Effector CD4-positive, alpha-beta T cell (primary cell): ENCODE results near the gene CFAP68.
"Not testable (repeated sequence)": the region's sequence is repeated elsewhere in the genome, so short reads cannot be mapped to it uniquely, and the experiment has no call there.

ENCODE experiments used
- DNase-seq: peaks from one replicate; pipeline ENCODE4 v3.0.0-alpha.2; 2020

Gene CFAP68

GRCh38 chr11:111918390-111919256, 39.3 kb downstream of the CFAP68 start, which contains the start of gene C11orf52:
C11orf52 (plus strand) TSS chr11:111918913; CDS start chr11:111918973, 60 bp downstream.
- no peak for DNase-seq

- DNase-seq = no peak
Observed at GRCh38 chr11:111920908-111921307, 41.6 kb downstream of the CFAP68 start.

GRCh38 chr11:111921541-111922230, 42.3 kb downstream of the CFAP68 start:
- DNase-seq = no peak

- DNase-seq = no peak
Observed at GRCh38 chr11:111922803-111923202, 43.5 kb downstream of the CFAP68 start.

- no peak for DNase-seq
Observed at GRCh38 chr11:111923351-111923788, 44.0 kb downstream of the CFAP68 start.

GRCh38 chr11:111923951-111924350, 44.6 kb downstream of the CFAP68 start:
- no peak for DNase-seq

GRCh38 chr11:111925953-111926352, 46.6 kb downstream of the CFAP68 start:
- no peak for DNase-seq

GRCh38 chr11:111926505-111927391, 47.4 kb downstream of the CFAP68 start:
- DNase-seq = peak; percentile 91

- DNase-seq = no peak
Observed at GRCh38 chr11:111930472-111930871, 51.1 kb downstream of the CFAP68 start.

GRCh38 chr11:111932611-111932950, 53.2 kb downstream of the CFAP68 start:
- no peak for DNase-seq

GRCh38 chr11:111933176-111933575, 53.8 kb downstream of the CFAP68 start:
- not testable (repeated sequence) for DNase-seq

GRCh38 chr11:111933872-111934271, 54.5 kb downstream of the CFAP68 start:
- DNase-seq = no peak

- DNase-seq = no peak
Observed at GRCh38 chr11:111934306-111934705, 55.0 kb downstream of the CFAP68 start.
